ENCODE results near the gene HGS. TPM values are rescaled to one million over a fixed set of nuclear protein-coding genes. Genes with fewer than 3 reads are reported as not detected.

Gene HGS
- total RNA-seq, 1 experiment from 2014 or later: 187 TPM

DNA sequence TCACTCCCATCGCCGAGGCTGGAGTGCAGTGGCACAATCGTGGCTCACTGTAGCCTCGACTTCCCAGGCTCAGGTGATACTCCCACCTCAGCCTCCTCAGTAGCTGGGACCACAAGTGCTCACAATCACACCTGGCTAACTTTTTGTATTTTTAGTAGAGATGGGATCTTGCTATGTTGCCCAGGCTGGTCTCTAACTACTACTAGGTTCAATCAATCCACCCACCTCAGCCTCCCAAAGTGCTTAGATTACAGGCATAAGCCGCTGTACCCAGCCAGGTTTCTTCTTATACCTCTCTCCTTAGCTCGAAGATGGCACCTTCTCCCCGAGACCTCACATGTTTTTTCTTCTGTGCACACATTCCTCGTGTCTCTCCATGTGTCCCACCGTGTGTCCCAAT lies 43.8 kb upstream of the HGS start:
- intact Hi-C loops (cut with micrococcal nuclease; ENCODE audit: unreplicated experiment): no loop called here
- DNase-seq (ENCODE audit: low spot score): no peak
- Histone ChIP-seq H3K36me3 (ENCODE audit: insufficient read depth, low read length, poor library complexity, severe bottlenecking) (no peaks in the 10 kb centered on the region), H3K27me3 (replicated peaks; ENCODE audit: insufficient read depth, low read depth, low read length, poor library complexity) (no peaks in the 10 kb centered on the region), H3K4me1 (ENCODE audit: insufficient read depth, low read length, poor library complexity, severe bottlenecking) (peaks cover 14% of the 10 kb centered on the region), H3K9me3 (ENCODE audit: low read depth, low read length, poor library complexity, severe bottlenecking) (no peaks in the 10 kb centered on the region), H3K27ac (ENCODE audit: low read depth, low read length, poor library complexity, severe bottlenecking) (no peak overlapping the region), H3K4me3 (ENCODE audit: low read depth, low read length, poor library complexity, severe bottlenecking) (no peak overlapping the region)
- ChIA-PET CTCF (no interaction called here), POLR2A (ENCODE audit: low non-redundant PET) (no interaction called here)
- BruUV-seq (replicated peaks): no TSS peak
- no peak for TF ChIP-seq EZH2 (IDR thresholded peaks at IDR 0.05; ENCODE audit: borderline replicate concordance, low read depth, low read length, poor library complexity, severe bottlenecking)
- TF ChIP-seq, protein P1, sequence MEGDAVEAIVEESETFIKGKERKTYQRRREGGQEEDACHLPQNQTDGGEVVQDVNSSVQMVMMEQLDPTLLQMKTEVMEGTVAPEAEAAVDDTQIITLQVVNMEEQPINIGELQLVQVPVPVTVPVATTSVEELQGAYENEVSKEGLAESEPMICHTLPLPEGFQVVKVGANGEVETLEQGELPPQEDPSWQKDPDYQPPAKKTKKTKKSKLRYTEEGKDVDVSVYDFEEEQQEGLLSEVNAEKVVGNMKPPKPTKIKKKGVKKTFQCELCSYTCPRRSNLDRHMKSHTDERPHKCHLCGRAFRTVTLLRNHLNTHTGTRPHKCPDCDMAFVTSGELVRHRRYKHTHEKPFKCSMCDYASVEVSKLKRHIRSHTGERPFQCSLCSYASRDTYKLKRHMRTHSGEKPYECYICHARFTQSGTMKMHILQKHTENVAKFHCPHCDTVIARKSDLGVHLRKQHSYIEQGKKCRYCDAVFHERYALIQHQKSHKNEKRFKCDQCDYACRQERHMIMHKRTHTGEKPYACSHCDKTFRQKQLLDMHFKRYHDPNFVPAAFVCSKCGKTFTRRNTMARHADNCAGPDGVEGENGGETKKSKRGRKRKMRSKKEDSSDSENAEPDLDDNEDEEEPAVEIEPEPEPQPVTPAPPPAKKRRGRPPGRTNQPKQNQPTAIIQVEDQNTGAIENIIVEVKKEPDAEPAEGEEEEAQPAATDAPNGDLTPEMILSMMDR (conservative IDR thresholded peaks at IDR 0.05; ENCODE audit: low read depth, low read length): no peak

DNA sequence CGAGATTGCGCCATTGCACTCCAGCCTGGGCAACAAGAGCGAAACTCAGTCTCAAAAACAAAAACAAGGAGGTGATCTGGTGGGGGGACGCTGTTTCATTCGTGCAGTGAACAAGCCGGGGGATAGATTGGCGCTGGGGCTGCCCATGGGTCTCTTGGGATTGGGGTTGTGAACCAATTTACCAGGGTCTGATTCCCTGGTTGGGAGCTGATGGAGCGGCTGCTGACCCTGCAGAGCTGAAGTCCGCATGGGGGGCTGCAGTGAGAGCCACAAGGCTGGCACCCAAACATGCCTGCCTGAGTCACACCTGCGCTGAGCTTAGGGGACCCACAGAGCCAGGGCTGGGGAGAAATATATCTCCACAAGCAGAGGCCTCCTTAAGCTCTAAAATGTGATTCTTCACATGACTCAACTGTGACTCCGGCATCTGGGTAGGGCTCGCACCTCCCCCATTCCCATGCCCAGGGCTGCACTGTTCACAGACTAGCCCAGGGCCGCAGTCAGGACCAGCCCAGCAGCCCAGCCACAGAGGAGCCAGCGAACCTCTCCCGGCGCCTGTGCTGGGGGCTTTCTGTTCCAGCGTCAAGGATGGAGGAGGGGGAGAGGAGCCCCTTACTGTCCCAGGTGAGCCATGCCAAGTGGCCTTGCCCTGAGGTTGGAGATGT lies 41.9 kb upstream of the HGS start:
- ChIA-PET CTCF (no interaction called here), POLR2A (ENCODE audit: low non-redundant PET) (interaction anchor here (0.5 kb wide), 1 partner anchor 336 kb away, joined by 8 read pairs; no protein-coding TSS in a partner anchor)
- no peak for DNase-seq (ENCODE audit: low spot score)
- Histone ChIP-seq H3K27ac (ENCODE audit: low read depth, low read length, poor library complexity, severe bottlenecking) (no peak overlapping the region), H3K36me3 (ENCODE audit: insufficient read depth, low read length, poor library complexity, severe bottlenecking) (no peaks in the 10 kb centered on the region), H3K4me1 (ENCODE audit: insufficient read depth, low read length, poor library complexity, severe bottlenecking) (peaks cover 5% of the 10 kb centered on the region), H3K9me3 (ENCODE audit: low read depth, low read length, poor library complexity, severe bottlenecking) (no peaks in the 10 kb centered on the region), H3K4me3 (ENCODE audit: low read depth, low read length, poor library complexity, severe bottlenecking) (no peak overlapping the region), H3K27me3 (replicated peaks; ENCODE audit: insufficient read depth, low read depth, low read length, poor library complexity) (no peaks in the 10 kb centered on the region)
- TF ChIP-seq EZH2 (IDR thresholded peaks at IDR 0.05; ENCODE audit: borderline replicate concordance, low read depth, low read length, poor library complexity, severe bottlenecking): no peak
- TF ChIP-seq, protein P1 (conservative IDR thresholded peaks at IDR 0.05; ENCODE audit: low read depth, low read length): no peak
- BruUV-seq (replicated peaks): no TSS peak
- intact Hi-C loops (cut with micrococcal nuclease; ENCODE audit: unreplicated experiment): no loop called here

DNA sequence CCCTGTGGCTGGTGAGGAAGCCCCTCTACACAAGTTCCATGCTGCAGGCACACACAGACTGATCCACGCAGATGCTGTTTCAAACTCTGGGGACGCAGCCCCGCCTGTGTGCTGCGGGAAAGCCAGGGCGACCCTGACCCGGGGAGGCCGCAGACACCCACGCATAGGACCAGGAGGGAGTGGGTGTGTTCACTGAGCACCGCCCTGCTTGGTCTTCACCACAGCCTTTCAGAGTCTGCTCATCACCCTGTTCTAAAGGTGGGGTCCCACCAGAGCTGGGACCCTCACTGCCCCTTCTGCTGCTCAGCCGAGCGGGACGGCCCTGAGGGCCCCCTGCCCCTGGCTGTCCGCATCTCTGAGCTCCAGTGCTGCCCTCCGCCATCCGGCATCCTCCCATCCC lies 39.3 kb upstream of the HGS start:
- CTCF ChIA-PET: no interaction called here
- POLR2A ChIA-PET (ENCODE audit: low non-redundant PET): no interaction called here
- TF ChIP-seq, protein P1 (conservative IDR thresholded peaks at IDR 0.05; ENCODE audit: low read depth, low read length): no peak
- no peak for TF ChIP-seq EZH2 (IDR thresholded peaks at IDR 0.05; ENCODE audit: borderline replicate concordance, low read depth, low read length, poor library complexity, severe bottlenecking)
- no TSS peak for BruUV-seq (replicated peaks)
- no peaks in the 10 kb centered on the region for H3K36me3 ChIP-seq (ENCODE audit: insufficient read depth, low read length, poor library complexity, severe bottlenecking)
- H3K4me1 ChIP-seq (ENCODE audit: insufficient read depth, low read length, poor library complexity, severe bottlenecking): no peaks in the 10 kb centered on the region
- H3K27ac ChIP-seq (ENCODE audit: low read depth, low read length, poor library complexity, severe bottlenecking): no peak overlapping the region
- intact Hi-C loops (cut with micrococcal nuclease; ENCODE audit: unreplicated experiment): no loop called here
- peaks cover 6% of the 10 kb centered on the region for H3K27me3 ChIP-seq (replicated peaks; ENCODE audit: insufficient read depth, low read depth, low read length, poor library complexity)
- DNase-seq (ENCODE audit: low spot score): no peak
- no peak overlapping the region for H3K4me3 ChIP-seq (ENCODE audit: low read depth, low read length, poor library complexity, severe bottlenecking)
- H3K9me3 ChIP-seq (ENCODE audit: low read depth, low read length, poor library complexity, severe bottlenecking): no peaks in the 10 kb centered on the region

All from A673 (cell line).